GM23338 (cell line): ENCODE results near the gene APCDD1L. TPM values are rescaled to one million over a fixed set of nuclear protein-coding genes. Genes with fewer than 3 reads are reported as not detected.

Experiments used
- ATAC-seq: fragments of 200-7000 bp; cut with Tn5 transposase; 3 replicates; pipeline ENCODE4 v1.9.1; 2020
- DNase-seq: peaks from one replicate; pipeline ENCODE4 v3.0.0-alpha.2; 2015; ENCODE audit warnings: low spot score
- H2AFZ ChIP-seq: fragments of 200-600 bp; sonication (generic); 2 replicates; pipeline ENCODE4 v1.8.0; 2016; ENCODE audit warnings: antibody characterized with exemption, mild to moderate bottlenecking, moderate library complexity
- H3F3A ChIP-seq: fragments of 200-600 bp; sonication (generic); replicated peaks from 2 replicates; pipeline ENCODE4 v1.8.0; 2017; ENCODE audit warnings: antibody characterized with exemption, mixed run types, low read depth
- H3K27ac ChIP-seq: fragments of 200-600 bp; sonication (generic); 2 replicates; pipeline ENCODE4 v1.6.1; 2016; ENCODE audit warnings: low read depth
- H3K27me3 ChIP-seq: fragments of 200-600 bp; sonication (generic); 2 replicates; pipeline ENCODE4 v1.8.0; 2016; ENCODE audit warnings: mild to moderate bottlenecking, mixed run types, moderate library complexity; ENCODE audit not compliant: insufficient read depth
- H3K36me3 ChIP-seq: fragments of 200-600 bp; sonication (generic); 2 replicates; pipeline ENCODE4 v1.8.0; 2016; ENCODE audit warnings: mild to moderate bottlenecking; ENCODE audit not compliant: insufficient read depth
- H3K4me1 ChIP-seq: fragments of 200-600 bp; sonication (generic); 2 replicates; pipeline ENCODE4 v1.8.0; 2016; ENCODE audit warnings: mild to moderate bottlenecking, moderate library complexity; ENCODE audit not compliant: insufficient read depth
- H3K4me2 ChIP-seq: fragments of 200-600 bp; sonication (generic); 2 replicates; pipeline ENCODE4 v1.7.1; 2017; ENCODE audit warnings: mixed run types
- H3K4me3 ChIP-seq: fragments of 200-600 bp; sonication (generic); 2 replicates; pipeline ENCODE4 v1.6.1; 2016; ENCODE audit warnings: mixed run types
- H3K79me2 ChIP-seq: fragments of 200-600 bp; sonication (generic); replicated peaks from 2 replicates; pipeline ENCODE4 v1.8.0; 2017; ENCODE audit warnings: mild to moderate bottlenecking; ENCODE audit not compliant: insufficient read depth
- H3K9me2 ChIP-seq: fragments of 200-600 bp; sonication (generic); 2 replicates; pipeline ENCODE4 v1.8.0; 2017; ENCODE audit not compliant: insufficient read depth
- H4K20me1 ChIP-seq: fragments of 200-600 bp; sonication (generic); replicated peaks from 2 replicates; pipeline ENCODE4 v1.8.0; 2017; ENCODE audit warnings: mild to moderate bottlenecking; ENCODE audit not compliant: insufficient read depth
- H3K27ac Mint-ChIP-seq: 2 replicates; pipeline ENCODE4 v1.8.0; 2020; ENCODE audit warnings: inconsistent platforms, mild to moderate bottlenecking, moderate library complexity, mixed read lengths
- H3K27me3 Mint-ChIP-seq: 3 replicates; pipeline ENCODE4 v1.8.0; 2022; ENCODE audit warnings: low read depth, mild to moderate bottlenecking, moderate library complexity, mixed read lengths, inconsistent platforms; ENCODE audit not compliant: insufficient read depth, poor library complexity
- H3K36me3 Mint-ChIP-seq: 3 replicates; pipeline ENCODE4 v1.8.0; 2021; ENCODE audit warnings: low read depth, mild to moderate bottlenecking, inconsistent platforms, moderate library complexity, mixed read lengths
- H3K4me1 Mint-ChIP-seq: 3 replicates; pipeline ENCODE4 v1.8.0; 2020; ENCODE audit warnings: mild to moderate bottlenecking, inconsistent platforms, mixed read lengths
- H3K4me3 Mint-ChIP-seq: 3 replicates; pipeline ENCODE4 v1.8.0; 2021; ENCODE audit warnings: moderate library complexity, mild to moderate bottlenecking, inconsistent platforms, mixed read lengths
- H3K9me3 Mint-ChIP-seq: 3 replicates; pipeline ENCODE4 v1.8.0; 2020; ENCODE audit warnings: moderate library complexity, mild to moderate bottlenecking, inconsistent platforms, mixed read lengths
- CREB1 ChIP-seq: fragments of 250-450 bp; sonication (Bioruptor Pico); IDR thresholded peaks from 2 replicates; pipeline ENCODE4 v1.5.0; 2020; ENCODE audit warnings: low read depth, mild to moderate bottlenecking, moderate library complexity
- EZH2 ChIP-seq: fragments of 200-600 bp; sonication (generic); IDR thresholded peaks from one replicate; pipeline ENCODE4 v1.8.0; 2017; ENCODE audit warnings: antibody characterized with exemption, mild to moderate bottlenecking, low read depth; ENCODE audit not compliant: unreplicated experiment
- EZH2phosphoT487 ChIP-seq: fragments of 200-600 bp; sonication (generic); IDR thresholded peaks from one replicate; pipeline ENCODE4 v1.8.1; 2018; ENCODE audit warnings: antibody characterized with exemption; ENCODE audit not compliant: unreplicated experiment
- JUNB ChIP-seq: IDR thresholded peaks from one replicate; pipeline ENCODE4 v1.6.1; 2016; ENCODE audit warnings: antibody characterized with exemption; ENCODE audit not compliant: unreplicated experiment
- POLR2AphosphoS5 ChIP-seq: IDR thresholded peaks from 2 replicates; pipeline ENCODE4 v1.6.1; 2016; ENCODE audit warnings: antibody characterized with exemption, low read depth
- STAT1 ChIP-seq: IDR thresholded peaks from one replicate; pipeline ENCODE4 v1.6.1; 2016; ENCODE audit warnings: antibody characterized with exemption; ENCODE audit not compliant: unreplicated experiment
- ZNF114 ChIP-seq: fragments of 250-450 bp; sonication (Bioruptor Pico); IDR thresholded peaks from 2 replicates; pipeline ENCODE4 v1.5.0; 2020; ENCODE audit warnings: mild to moderate bottlenecking, moderate library complexity
- polyA plus RNA-seq: library from polyadenylated mRNA; unstranded; fragments of >200 nt; fragmentation: Nextera tagmentation; extraction: Ambion mirVana; gene quantifications from 2 replicates; pipeline ENCODE4 v1.2.1, GENCODE V29; 2016
- total RNA-seq: library from RNA; depleted of rRNA; stranded (reverse); fragments of >200 nt; shearing (Covaris generic); gene quantifications from 2 replicates; pipeline ENCODE4 v1.2.3, GENCODE V29; 2014
- TF ChIP-seq, protein P1 (sequence below): IDR thresholded peaks from one replicate; pipeline ENCODE4 v1.6.1; 2018; ENCODE audit warnings: antibody characterized with exemption; ENCODE audit not compliant: unreplicated experiment

The APCDD1L gene
- total and polyA plus RNA-seq, 2 experiments from 2014 or later, result 1.8 to 4.6 TPM

GRCh38 chr20:58469616-58470015 is 45.6 kb downstream of the APCDD1L start:
- no peak overlapping the region for H3K4me2 ChIP-seq
- H3K79me2 ChIP-seq, result no peaks in the 10 kb centered on the region
- peaks cover 8% of the 10 kb centered on the region for H3K27me3 Mint-ChIP-seq
- no peak for TF ChIP-seq POLR2AphosphoS5
- TF ChIP-seq STAT1, result no peak
- TF ChIP-seq EZH2phosphoT487, result no peak
- TF ChIP-seq CREB1 (CRISPR knock-in tag), result no peak
- no peak for ATAC-seq
- no peaks in the 10 kb centered on the region for H4K20me1 ChIP-seq
- no peaks in the 10 kb centered on the region for H3K27me3 ChIP-seq
- H3K27ac Mint-ChIP-seq, result no peak overlapping the region
- H3K9me3 Mint-ChIP-seq, result no peaks in the 10 kb centered on the region
- no peaks in the 10 kb centered on the region for H3F3A ChIP-seq
- no peaks in the 10 kb centered on the region for H3K9me2 ChIP-seq
- H3K4me3 Mint-ChIP-seq, result no peak overlapping the region
- no peak overlapping the region for H2AFZ ChIP-seq
- no peak for DNase-seq
- no peak overlapping the region for H3K27ac ChIP-seq
- no peaks in the 10 kb centered on the region for H3K36me3 ChIP-seq
- H3K4me3 ChIP-seq, result no peak overlapping the region
- H3K4me1 ChIP-seq, result no peaks in the 10 kb centered on the region
- peaks cover 5% of the 10 kb centered on the region; the same call in 2 of the 3 replicates for H3K4me1 Mint-ChIP-seq
- no peaks in the 10 kb centered on the region for H3K36me3 Mint-ChIP-seq

DNA sequence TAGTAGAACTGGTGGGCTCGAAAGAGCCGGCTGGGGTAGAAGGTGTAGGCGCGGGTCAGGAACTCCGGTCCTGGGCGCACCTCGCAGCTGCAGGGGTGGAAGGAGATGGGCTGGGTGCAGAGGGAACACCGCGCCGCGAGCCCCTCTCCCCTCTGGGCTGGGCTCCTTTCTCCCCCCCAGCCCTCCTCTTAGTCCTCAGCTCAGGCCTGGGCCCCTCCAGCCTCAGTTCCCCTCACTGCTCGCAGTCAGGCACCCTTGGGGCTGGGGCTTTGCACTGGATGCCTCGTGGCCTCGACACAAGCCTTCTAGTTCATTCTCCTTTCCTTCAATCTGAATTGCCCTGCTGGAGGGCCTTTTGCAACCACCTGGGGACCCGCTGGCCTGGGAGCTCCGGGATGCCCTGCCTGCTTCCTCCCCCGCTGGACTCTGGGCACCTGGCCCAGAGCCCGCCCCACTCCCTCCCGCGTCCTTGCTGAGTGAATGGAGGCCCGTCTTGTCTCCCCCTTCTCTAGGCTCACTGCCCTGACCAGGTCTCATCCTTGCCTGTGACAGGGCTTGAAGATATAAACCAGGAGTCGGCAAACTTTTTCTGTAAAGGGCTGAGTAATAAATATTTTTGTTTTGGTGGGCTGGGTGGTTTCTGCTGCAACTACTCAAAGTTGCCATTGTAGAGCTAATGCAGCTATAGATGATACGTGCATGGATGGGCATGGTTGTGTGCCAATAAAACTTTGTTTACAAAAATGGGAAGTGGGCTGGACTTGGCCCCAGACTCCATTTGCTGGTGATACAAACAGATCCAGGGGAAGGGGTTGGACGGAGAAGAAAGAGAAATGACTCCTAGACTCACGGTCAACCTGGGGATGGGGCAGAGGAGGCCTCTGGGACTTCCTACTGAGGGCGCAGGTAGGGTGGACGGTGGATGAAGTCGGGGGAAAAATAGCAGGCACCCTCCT is 47.3 kb downstream of the APCDD1L start:
- peaks cover 5% of the 10 kb centered on the region; the same call in 1 of the 3 replicates for H3K36me3 Mint-ChIP-seq
- Histone ChIP-seq H3F3A (no peaks in the 10 kb centered on the region), H3K4me3 (no peak overlapping the region), H3K27ac (no peak overlapping the region), H2AFZ (no peak overlapping the region), H4K20me1 (no peaks in the 10 kb centered on the region), H3K27me3 (no peaks in the 10 kb centered on the region), H3K36me3 (no peaks in the 10 kb centered on the region), H3K4me2 (no peak overlapping the region; the same call in 1 of the 2 replicates), H3K9me2 (no peaks in the 10 kb centered on the region), H3K4me1 (no peaks in the 10 kb centered on the region), H3K79me2 (no peaks in the 10 kb centered on the region)
- no peak for TF ChIP-seq EZH2phosphoT487
- no peak for TF ChIP-seq JUNB
- TF ChIP-seq, protein P1, sequence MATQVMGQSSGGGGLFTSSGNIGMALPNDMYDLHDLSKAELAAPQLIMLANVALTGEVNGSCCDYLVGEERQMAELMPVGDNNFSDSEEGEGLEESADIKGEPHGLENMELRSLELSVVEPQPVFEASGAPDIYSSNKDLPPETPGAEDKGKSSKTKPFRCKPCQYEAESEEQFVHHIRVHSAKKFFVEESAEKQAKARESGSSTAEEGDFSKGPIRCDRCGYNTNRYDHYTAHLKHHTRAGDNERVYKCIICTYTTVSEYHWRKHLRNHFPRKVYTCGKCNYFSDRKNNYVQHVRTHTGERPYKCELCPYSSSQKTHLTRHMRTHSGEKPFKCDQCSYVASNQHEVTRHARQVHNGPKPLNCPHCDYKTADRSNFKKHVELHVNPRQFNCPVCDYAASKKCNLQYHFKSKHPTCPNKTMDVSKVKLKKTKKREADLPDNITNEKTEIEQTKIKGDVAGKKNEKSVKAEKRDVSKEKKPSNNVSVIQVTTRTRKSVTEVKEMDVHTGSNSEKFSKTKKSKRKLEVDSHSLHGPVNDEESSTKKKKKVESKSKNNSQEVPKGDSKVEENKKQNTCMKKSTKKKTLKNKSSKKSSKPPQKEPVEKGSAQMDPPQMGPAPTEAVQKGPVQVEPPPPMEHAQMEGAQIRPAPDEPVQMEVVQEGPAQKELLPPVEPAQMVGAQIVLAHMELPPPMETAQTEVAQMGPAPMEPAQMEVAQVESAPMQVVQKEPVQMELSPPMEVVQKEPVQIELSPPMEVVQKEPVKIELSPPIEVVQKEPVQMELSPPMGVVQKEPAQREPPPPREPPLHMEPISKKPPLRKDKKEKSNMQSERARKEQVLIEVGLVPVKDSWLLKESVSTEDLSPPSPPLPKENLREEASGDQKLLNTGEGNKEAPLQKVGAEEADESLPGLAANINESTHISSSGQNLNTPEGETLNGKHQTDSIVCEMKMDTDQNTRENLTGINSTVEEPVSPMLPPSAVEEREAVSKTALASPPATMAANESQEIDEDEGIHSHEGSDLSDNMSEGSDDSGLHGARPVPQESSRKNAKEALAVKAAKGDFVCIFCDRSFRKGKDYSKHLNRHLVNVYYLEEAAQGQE, result no peak
- no peak for TF ChIP-seq EZH2
- TF ChIP-seq CREB1 (CRISPR knock-in tag), result no peak
- no peak for TF ChIP-seq STAT1
- TF ChIP-seq ZNF114, result no peak
- peaks cover 5% of the 10 kb centered on the region; the same call in 2 of the 3 replicates for H3K4me1 Mint-ChIP-seq
- no peak overlapping the region for H3K27ac Mint-ChIP-seq
- peaks cover 12% of the 10 kb centered on the region for H3K27me3 Mint-ChIP-seq
- no peak overlapping the region for H3K4me3 Mint-ChIP-seq
- DNase-seq (peak; percentile 32), ATAC-seq (peak; percentile 51)
- H3K9me3 Mint-ChIP-seq, result peaks cover 7% of the 10 kb centered on the region; the same call in 1 of the 3 replicates
